Rectal smooth muscle tissue (tissue), 1 donor: ENCODE results near the gene TRIOBP.

Experiments used
- H3K27ac ChIP-seq: one replicate; pipeline ENCODE4 v1.7.0; 2013; ENCODE audit warnings: low read depth, low read length, inconsistent platforms
- H3K27me3 ChIP-seq: one replicate; pipeline ENCODE4 v1.7.0; 2013; ENCODE audit warnings: low read length; ENCODE audit not compliant: control insufficient read depth, insufficient read depth
- H3K36me3 ChIP-seq: one replicate; pipeline ENCODE4 v1.7.0; 2013; ENCODE audit warnings: low read length; ENCODE audit not compliant: control insufficient read depth, insufficient read depth
- H3K4me1 ChIP-seq: one replicate; pipeline ENCODE4 v1.7.0; 2013; ENCODE audit warnings: low read length; ENCODE audit not compliant: control insufficient read depth, insufficient read depth
- H3K4me3 ChIP-seq: one replicate; pipeline ENCODE4 v1.7.0; 2013; ENCODE audit warnings: low read length
- H3K9ac ChIP-seq: one replicate; pipeline ENCODE4 v1.7.0; 2013; ENCODE audit warnings: low read length

Gene TRIOBP

GRCh38 chr22:37728620-37729019 is 31.8 kb downstream of the TRIOBP start:
- H3K27ac ChIP-seq: no peak overlapping the region
- no peaks in the 10 kb centered on the region for H3K36me3 ChIP-seq
- no peak overlapping the region for H3K4me3 ChIP-seq
- H3K27me3 ChIP-seq: no peaks in the 10 kb centered on the region
- H3K9ac ChIP-seq: no peak overlapping the region
- no peaks in the 10 kb centered on the region for H3K4me1 ChIP-seq

DNA sequence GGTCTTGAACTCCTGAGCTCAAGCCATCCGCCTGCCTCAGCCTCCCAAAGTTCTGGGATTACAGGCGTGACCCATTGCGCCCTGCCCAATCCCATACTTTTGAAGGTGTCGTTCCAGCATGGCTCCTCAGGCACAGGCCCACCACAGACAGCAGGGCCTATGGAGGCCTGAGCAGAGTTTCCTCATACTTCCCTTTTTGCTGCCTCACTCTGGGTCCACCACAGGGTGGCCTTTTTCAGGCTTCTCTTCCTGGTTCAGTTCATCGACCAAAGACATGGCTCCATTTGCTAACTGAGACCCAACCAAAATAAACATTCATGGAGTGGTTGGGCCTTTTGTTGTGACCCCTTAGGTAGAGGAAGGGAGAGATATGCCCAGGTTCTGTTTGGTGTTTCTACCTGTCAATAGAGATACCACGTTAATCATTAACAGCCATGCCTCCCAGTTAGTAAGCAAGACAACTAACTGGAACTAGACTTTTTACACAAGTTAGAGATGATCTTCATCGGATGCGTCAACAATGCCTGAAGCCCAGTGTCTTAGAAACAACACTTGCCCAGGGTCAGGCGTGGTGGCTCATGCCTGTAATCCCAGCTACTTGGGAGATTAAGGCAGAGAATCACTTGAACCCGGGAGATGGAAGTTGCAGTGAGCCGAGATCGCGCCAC is 35.1 kb downstream of the TRIOBP start:
- Histone ChIP-seq H3K36me3 (no peaks in the 10 kb centered on the region), H3K9ac (no peak overlapping the region), H3K4me3 (no peak overlapping the region), H3K27me3 (no peaks in the 10 kb centered on the region), H3K27ac (no peak overlapping the region), H3K4me1 (no peaks in the 10 kb centered on the region)

DNA sequence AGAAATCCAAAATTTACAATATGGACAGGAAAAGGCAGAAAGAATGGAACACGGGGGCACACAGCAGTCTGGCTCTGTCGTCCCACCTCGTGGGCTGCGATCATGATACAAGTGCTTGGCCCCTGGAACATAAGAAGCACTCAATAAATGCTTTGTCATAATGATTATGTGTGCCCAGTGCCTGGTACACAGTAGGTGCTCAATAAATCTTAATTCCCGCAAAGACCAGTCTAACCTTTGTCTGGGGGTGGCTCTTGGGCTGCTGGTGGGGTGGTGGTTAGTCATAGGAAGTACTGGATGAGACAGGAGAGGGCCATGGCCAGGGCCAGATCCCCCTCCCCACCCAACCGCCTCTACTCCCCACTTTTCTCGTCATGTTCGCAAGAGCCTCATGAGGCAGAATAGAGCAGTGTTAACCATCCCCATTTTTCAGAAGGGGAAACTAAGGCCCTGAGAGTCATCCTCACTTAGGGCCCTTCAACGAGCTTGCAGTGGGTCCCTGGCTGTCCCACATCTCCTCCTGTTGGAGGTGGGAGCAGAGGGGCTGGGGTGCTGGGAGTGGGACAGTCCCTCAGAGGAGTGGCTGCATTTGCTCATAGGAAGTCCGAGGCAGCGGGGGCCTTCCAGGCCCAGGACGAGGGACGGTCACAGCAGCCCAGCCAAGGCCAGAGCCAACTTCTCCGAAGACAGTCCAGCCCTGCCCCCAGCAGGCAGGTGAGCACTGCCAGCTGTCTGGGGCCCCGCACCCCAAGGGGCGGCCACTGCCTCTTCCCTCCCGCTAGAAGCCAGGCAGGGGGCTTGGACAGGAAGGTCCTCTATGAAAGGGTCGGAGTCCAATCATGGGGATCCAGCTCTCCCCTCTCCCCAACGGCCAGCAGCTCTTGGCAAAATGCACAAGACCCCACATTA is 36.1 kb downstream of the TRIOBP start:
- Histone ChIP-seq H3K4me1 (no peaks in the 10 kb centered on the region), H3K36me3 (no peaks in the 10 kb centered on the region), H3K27me3 (no peaks in the 10 kb centered on the region), H3K4me3 (no peak overlapping the region), H3K9ac (no peak overlapping the region), H3K27ac (no peak overlapping the region)

GRCh38 chr22:37733625-37734401 is 37.0 kb downstream of the TRIOBP start:
- no peak overlapping the region for H3K9ac ChIP-seq

GRCh38 chr22:37734402-37734700 is 37.5 kb downstream of the TRIOBP start:
- no peaks in the 10 kb centered on the region for H3K27me3 ChIP-seq
- no peak overlapping the region for H3K4me3 ChIP-seq
- no peak overlapping the region for H3K27ac ChIP-seq
- H3K36me3 ChIP-seq: no peaks in the 10 kb centered on the region
- H3K4me1 ChIP-seq: no peaks in the 10 kb centered on the region
- no peak overlapping the region for H3K9ac ChIP-seq

More at GRCh38 chr22:37733625-37734401, 37.0 kb downstream of the TRIOBP start:
- H3K27me3 ChIP-seq: no peaks in the 10 kb centered on the region
- no peak overlapping the region for H3K27ac ChIP-seq
- no peak overlapping the region for H3K4me3 ChIP-seq
- no peaks in the 10 kb centered on the region for H3K36me3 ChIP-seq
- H3K4me1 ChIP-seq: no peaks in the 10 kb centered on the region

- H3K27me3 ChIP-seq: no peaks in the 10 kb centered on the region
- no peak overlapping the region for H3K27ac ChIP-seq
- H3K9ac ChIP-seq: no peak overlapping the region
- H3K4me3 ChIP-seq: no peak overlapping the region
- no peaks in the 10 kb centered on the region for H3K4me1 ChIP-seq
- no peaks in the 10 kb centered on the region for H3K36me3 ChIP-seq
Observed at GRCh38 chr22:37734964-37735451, 38.2 kb downstream of the TRIOBP start.

DNA sequence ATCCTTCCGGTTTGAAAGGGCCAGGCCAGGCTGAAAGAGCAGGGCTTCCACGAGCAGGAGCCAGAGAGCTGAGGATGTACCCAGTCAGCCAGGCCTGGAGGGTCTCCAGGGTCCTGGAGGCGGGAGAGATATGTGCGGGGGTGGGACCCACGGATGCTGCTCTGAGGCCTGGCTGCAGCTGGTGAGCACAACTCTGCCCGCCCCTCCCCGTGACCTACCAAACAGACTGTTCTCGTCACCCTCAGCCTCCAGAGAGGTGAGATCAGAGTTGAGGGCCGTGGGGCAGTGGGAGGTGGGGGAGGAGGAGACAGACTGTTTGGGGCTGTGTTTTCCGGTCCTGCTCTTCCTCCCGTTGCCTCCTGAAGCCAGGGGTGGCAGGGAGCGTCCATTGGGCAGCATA is 42.2 kb downstream of the TRIOBP start:
- peaks cover 29% of the 10 kb centered on the region for H3K4me1 ChIP-seq
- no peak overlapping the region for H3K9ac ChIP-seq
- H3K4me3 ChIP-seq: no peak overlapping the region
- no peaks in the 10 kb centered on the region for H3K27me3 ChIP-seq
- H3K27ac ChIP-seq: peak overlapping the region; percentile 27
- no peaks in the 10 kb centered on the region for H3K36me3 ChIP-seq

GRCh38 chr22:37739611-37740049 is 42.8 kb downstream of the TRIOBP start:
- H3K4me1 ChIP-seq: peaks cover 33% of the 10 kb centered on the region

GRCh38 chr22:37740455-37741311 is 43.8 kb downstream of the TRIOBP start:
- no peak overlapping the region for H3K4me3 ChIP-seq
- peaks cover 36% of the 10 kb centered on the region for H3K4me1 ChIP-seq
- H3K27me3 ChIP-seq: no peaks in the 10 kb centered on the region
- H3K27ac ChIP-seq: peak overlapping the region; percentile 84
- H3K9ac ChIP-seq: no peak overlapping the region
- no peaks in the 10 kb centered on the region for H3K36me3 ChIP-seq

More at GRCh38 chr22:37739611-37740049, 42.8 kb downstream of the TRIOBP start:
- Histone ChIP-seq H3K36me3 (no peaks in the 10 kb centered on the region), H3K9ac (no peak overlapping the region), H3K4me3 (no peak overlapping the region), H3K27ac (peak overlapping the region; percentile 27), H3K27me3 (no peaks in the 10 kb centered on the region)

DNA sequence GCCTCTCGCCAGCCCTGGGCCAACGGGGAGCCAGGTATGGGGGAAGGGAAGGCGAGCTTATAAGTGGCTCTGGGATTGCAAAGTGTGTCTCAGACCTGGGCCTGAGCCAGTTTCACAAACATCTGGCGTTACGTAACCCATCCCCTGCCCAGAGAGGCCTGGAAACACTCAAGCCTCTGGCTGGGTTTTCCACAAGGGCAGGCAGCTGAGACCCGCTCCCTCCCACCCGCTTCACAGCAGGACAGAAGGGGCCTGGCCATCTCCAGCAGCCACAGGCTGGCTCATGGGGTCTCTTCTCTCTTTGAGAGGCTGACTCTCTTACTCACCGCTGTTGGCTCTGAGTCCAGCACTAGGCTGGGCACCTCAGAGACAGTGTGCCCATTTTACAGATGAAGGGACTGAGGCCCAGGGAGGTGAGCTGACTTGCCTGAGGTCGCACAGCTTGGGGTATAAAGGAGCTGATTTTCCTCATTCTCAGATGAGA is 44.5 kb downstream of the TRIOBP start:
- H3K27ac ChIP-seq: peak overlapping the region; percentile 84
- H3K4me1 ChIP-seq: peaks cover 36% of the 10 kb centered on the region
- H3K36me3 ChIP-seq: no peaks in the 10 kb centered on the region
- peak overlapping the region; percentile 25 for H3K4me3 ChIP-seq
- H3K27me3 ChIP-seq: no peaks in the 10 kb centered on the region
- no peak overlapping the region for H3K9ac ChIP-seq

DNA sequence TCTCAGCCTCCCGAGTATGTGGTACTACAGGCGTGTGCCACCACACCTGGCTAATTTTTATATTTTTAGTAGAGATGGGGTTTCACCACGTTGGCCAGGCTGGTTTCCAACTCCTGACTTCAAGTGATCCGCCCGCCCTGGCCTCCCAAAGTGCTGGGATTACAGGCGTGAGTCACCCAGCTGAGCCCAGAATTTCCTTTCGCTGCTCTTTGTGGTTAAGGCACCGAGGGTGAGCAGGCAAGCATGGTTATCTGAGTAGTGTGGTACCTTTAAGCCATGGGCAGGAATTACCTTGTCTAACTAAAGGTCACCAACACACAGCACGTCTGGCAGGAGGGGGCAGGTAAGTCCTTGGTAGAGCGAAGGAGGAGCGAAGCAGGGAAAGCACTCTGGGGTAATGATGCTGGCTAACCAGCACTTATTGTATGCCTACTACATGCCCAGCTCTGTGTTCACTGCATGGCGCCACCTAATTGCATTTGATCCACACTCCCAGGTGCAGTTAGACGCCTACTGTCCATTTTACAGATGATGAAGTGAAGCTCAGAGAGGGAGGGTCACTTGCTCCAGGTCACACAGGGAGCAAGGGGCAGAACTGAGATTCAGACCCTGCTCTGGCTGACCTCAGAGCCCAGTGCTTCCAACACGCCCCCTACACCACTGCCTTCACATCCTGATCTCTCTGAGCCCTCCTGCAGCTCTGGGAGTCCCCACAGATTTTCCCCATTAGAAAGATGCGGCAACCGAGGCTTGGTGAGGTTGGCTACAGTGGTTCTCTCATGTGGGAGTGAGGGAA is 45.7 kb downstream of the TRIOBP start:
- Histone ChIP-seq H3K36me3 (no peaks in the 10 kb centered on the region), H3K27me3 (no peaks in the 10 kb centered on the region), H3K4me1 (peaks cover 38% of the 10 kb centered on the region), H3K9ac (no peak overlapping the region), H3K27ac (peak overlapping the region; percentile 84), H3K4me3 (no peak overlapping the region)
